GM21717 (cell line): ENCODE measurements around the gene ZNF516.
"Not testable (repeated sequence)": the region's sequence is repeated elsewhere in the genome, so short reads cannot be mapped to it uniquely, and the experiment has no call there.

Experiments used
- ATAC-seq: cut with Tn5 transposase; IDR thresholded peaks from one replicate; pipeline ENCODE4 v1.9.1; 2021; ENCODE audit warnings: mild to moderate bottlenecking, moderate library complexity; ENCODE audit not compliant: unreplicated experiment

The ZNF516 gene

DNA sequence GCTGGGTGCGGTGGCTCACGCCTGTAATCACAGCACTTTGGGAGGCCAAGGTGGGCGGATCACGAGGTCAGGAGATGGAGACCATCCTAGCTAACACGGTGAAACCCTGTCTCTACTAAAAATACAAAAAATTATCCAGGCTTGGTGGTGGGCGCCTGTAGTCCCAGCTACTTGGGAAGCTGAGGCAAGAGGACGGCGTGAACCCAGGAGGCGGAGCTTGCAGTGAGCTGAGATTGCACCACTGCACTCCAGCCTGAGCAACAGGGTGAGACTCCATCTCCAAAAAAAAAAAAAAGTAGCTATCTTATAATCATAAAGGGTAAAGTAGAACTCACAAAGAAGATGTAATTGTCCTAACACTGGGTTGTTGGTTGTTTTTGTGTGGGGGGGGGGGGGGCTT lies 21.5 kb downstream of the ZNF516 start:
- ATAC-seq: not testable (repeated sequence)

DNA sequence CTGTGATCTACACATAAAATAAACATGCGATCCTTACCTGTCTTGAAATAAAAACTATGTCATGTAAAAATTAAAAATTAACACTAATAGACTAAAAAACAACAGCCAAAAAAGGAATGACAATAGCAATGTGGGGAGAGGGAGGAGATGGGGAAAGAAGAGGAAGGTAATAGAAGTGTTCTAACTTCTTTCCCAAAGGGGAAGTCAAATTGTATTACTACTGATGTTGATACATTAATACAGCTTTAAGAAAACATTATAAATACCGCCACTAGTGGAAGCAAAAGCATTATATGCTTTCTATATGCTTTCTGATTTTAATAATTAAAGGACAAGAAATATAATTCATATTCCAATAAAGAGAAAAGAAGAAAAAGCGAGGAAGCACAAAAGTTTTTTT lies 22.2 kb downstream of the ZNF516 start:
- ATAC-seq: no peak

- no peak for ATAC-seq
Measured at GRCh38 chr18:76471593-76471992, 23.4 kb downstream of the ZNF516 start.

GRCh38 chr18:76468345-76469304 lies 26.4 kb downstream of the ZNF516 start:
- ATAC-seq: no peak

- no peak for ATAC-seq
Measured at GRCh38 chr18:76467371-76468190, 27.5 kb downstream of the ZNF516 start.

GRCh38 chr18:76466410-76466991 lies 28.5 kb downstream of the ZNF516 start:
- no peak for ATAC-seq

DNA sequence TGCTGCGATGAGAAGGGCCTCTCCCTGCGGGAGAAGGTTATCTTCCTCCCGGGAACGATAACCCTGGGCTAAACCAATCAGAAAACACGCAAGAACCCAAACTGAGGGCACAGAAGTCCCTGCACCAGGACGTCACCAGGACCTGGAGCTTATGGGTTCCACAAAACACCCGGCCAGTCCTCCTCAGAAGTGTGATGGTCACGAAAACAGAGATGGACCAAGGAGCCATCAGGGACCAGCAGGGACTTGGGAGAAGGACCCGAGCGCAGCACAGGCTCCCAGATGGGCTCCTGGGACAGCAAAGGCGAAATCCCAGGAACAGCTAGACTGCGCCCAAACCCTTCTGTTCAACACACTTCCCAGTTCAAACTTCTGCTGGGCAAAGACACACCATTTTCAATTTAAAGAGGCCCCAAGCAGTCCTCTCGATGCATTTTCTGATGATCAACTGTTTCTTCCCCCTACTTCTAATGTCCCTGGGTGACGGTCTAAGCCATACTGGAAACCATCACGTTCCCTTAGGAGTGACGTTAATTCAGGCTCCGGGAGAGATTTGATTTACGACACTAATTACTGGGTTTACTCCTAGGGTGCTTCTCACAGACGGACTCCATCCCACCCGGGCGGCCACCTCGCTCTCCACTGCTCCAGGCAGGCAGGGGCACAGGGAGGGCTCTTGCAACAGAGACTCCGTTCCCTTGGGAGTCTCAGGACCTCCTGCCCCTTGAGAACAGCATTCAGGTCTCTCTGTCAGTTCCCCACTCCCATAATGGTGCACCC lies 29.2 kb downstream of the ZNF516 start:
- no peak for ATAC-seq

- ATAC-seq: no peak
Measured at GRCh38 chr18:76464281-76465259, 30.5 kb downstream of the ZNF516 start.

DNA sequence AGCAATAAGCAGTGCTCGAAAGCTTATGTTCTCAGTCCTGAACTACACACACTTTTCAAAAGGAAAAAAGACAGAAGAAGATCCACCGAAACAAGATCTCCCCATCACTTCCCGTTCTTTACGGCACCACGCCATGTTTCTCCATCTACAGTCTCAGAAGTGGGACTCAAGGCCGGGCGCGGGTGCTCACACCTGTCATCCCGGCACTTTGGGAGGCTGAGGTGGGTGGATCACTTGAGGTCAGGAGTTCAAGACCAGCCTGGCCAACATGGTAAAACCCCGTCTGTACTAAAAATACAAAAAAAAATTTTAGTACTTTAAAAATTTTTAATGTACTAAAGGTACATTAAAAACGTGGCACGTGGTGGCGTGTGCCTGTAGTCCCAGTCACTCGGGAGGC lies 31.2 kb downstream of the ZNF516 start:
- ATAC-seq: no peak

- ATAC-seq: no peak
Measured at GRCh38 chr18:76463358-76463757, 31.7 kb downstream of the ZNF516 start.

- no peak for ATAC-seq
Measured at GRCh38 chr18:76462326-76462694, 32.7 kb downstream of the ZNF516 start.

- ATAC-seq: no peak
Measured at GRCh38 chr18:76461692-76462325, 33.2 kb downstream of the ZNF516 start.

DNA sequence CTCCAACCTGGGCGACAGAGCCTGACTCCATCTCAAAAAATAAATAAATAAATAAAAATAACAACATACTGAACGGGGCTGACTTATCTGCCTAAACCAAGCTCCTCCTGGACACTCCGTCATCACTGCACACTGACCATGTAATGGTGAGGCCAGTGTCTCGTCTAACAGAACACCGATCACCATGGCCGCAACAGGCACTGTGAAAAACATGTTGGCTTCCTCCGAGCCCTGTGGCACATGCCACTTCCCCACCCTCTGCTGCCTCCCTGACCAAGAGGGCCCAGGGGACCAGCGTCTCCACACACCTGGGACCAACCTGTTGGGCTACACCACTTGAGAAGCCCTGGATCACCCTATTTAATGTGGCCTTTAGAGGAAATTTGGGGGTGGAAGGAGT lies 33.9 kb downstream of the ZNF516 start:
- ATAC-seq: no peak

DNA sequence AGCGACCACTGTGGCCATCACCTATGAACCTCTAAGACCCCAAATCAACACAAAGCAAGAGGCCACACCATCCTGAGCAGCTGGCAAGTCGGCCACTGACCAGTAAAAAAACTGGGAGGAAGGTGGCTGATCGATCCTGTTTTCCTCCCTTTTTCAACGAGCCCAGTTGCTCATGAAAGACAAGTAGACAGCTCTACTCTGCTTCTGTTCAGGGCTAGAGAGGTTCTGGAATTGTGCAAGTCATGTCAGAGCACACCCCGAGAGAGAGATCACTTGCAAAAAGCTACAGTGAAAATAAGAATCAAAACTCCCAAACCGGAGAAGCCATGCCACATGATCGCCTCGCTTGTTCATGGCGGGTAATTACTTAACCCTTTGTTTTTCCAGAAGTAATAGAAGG lies 34.6 kb downstream of the ZNF516 start:
- no peak for ATAC-seq

DNA sequence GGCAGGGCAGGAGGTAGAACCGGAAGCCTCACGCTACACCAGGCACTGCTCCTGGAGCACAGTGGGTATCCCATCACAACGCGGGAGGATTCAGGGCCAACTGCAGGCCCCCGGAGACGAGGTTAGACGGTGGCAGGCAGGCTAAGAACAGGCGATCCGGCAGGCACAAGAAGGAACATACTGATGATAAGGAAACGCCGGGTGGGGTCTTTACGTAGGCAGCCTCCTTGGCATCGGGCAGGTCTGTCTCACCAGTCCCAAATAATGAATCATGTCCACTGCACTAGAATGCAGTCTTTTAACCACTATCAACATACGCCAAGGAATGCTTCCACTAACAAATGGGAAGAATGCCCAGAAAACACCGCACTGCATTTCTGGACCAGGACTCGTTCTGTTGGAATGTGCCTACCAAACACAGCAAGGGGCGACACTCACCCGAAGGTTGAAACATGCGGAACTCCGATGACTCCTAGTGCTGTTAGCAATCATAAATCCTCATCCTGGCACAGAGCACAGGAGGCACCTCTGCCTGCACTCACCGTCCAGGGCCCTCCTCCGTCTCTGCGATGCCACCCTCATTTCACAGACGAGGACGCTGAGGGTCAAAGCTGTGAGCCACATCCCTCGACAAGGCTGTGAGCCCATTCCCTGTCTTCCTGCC lies 35.2 kb downstream of the ZNF516 start:
- no peak for ATAC-seq

- no peak for ATAC-seq
Measured at GRCh38 chr18:76459312-76459686, 35.7 kb downstream of the ZNF516 start.

GRCh38 chr18:76458522-76459311 lies 36.3 kb downstream of the ZNF516 start:
- ATAC-seq: no peak

DNA sequence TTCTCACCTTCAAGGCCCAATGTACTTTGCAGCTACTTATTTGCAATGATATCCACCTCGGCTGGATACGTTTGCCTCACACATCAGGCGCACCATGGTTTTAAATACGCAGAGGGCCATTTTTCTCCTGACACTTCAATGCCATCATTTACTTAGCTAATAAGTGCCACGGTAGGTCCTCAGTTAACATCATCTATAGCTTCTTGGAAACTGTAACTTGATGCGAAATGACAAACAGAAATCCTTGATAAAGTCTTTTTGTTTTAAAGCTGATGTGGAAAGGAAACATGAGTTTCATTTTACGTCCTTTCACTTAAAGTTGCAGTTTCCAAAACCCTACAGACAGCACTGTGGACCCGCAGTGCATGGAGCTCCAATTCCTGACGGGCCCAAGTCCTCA lies 37.1 kb downstream of the ZNF516 start:
- no peak for ATAC-seq
